HG03060 (cell line): Measurements from ENCODE around the gene TSC22D1.

Experiments used
- ATAC-seq: cut with Tn5 transposase; IDR thresholded peaks from one replicate; pipeline ENCODE4 v1.9.1; 2021; ENCODE audit warnings: low read depth, moderate number of reproducible peaks; ENCODE audit not compliant: unreplicated experiment

The TSC22D1 gene

GRCh38 chr13:44413095-44413494 is 163.0 kb downstream of the TSC22D1 start:
- ATAC-seq = no peak

GRCh38 chr13:44412346-44412935 is 163.7 kb downstream of the TSC22D1 start:
- ATAC-seq = no peak

GRCh38 chr13:44411841-44412240 is 164.3 kb downstream of the TSC22D1 start:
- ATAC-seq = no peak

GRCh38 chr13:44410328-44410859 is 165.7 kb downstream of the TSC22D1 start:
- no peak for ATAC-seq

GRCh38 chr13:44409595-44409994 is 166.5 kb downstream of the TSC22D1 start:
- no peak for ATAC-seq

- no peak for ATAC-seq
Observed at GRCh38 chr13:44407891-44408290, 168.2 kb downstream of the TSC22D1 start.

- ATAC-seq = no peak
Observed at GRCh38 chr13:44407379-44407778, 168.8 kb downstream of the TSC22D1 start.

- no peak for ATAC-seq
Observed at GRCh38 chr13:44406617-44407016, 169.5 kb downstream of the TSC22D1 start.

- ATAC-seq = no peak
Observed at GRCh38 chr13:44404261-44405132, 171.6 kb downstream of the TSC22D1 start.

GRCh38 chr13:44403461-44404056 is 172.6 kb downstream of the TSC22D1 start:
- no peak for ATAC-seq

- no peak for ATAC-seq
Observed at GRCh38 chr13:44402899-44403445, 173.2 kb downstream of the TSC22D1 start.

GRCh38 chr13:44401577-44401976 is 174.6 kb downstream of the TSC22D1 start:
- no peak for ATAC-seq

GRCh38 chr13:44400736-44401135 is 175.4 kb downstream of the TSC22D1 start:
- no peak for ATAC-seq

GRCh38 chr13:44399074-44399473 is 177.1 kb downstream of the TSC22D1 start:
- no peak for ATAC-seq

GRCh38 chr13:44398606-44399005 is 177.5 kb downstream of the TSC22D1 start:
- no peak for ATAC-seq

- no peak for ATAC-seq
Observed at GRCh38 chr13:44397766-44398223, 178.3 kb downstream of the TSC22D1 start.

- ATAC-seq = no peak
Observed at GRCh38 chr13:44396701-44397580, 179.2 kb downstream of the TSC22D1 start.

GRCh38 chr13:44395976-44396694 is 180.0 kb downstream of the TSC22D1 start:
- no peak for ATAC-seq

- no peak for ATAC-seq
Observed at GRCh38 chr13:44394658-44395057, 181.5 kb downstream of the TSC22D1 start.
